GM21515 (cell line): ENCODE data around the gene FAM180A.
"Not testable (repeated sequence)": the region's sequence is repeated elsewhere in the genome, so short reads cannot be mapped to it uniquely, and the experiment has no call there.

Source experiments
- ATAC-seq: cut with Tn5 transposase; IDR thresholded peaks from one replicate; pipeline ENCODE4 v1.9.1; 2021; ENCODE audit not compliant: unreplicated experiment

Gene FAM180A

GRCh38 chr7:135748770-135749169, at the start of gene FAM180A:
TSS of gene FAM180A (minus strand) at chr7:135748813. CDS start at chr7:135748580, 233 bp downstream.
- ATAC-seq = no peak

- ATAC-seq = no peak
Measured at GRCh38 chr7:135798095-135798494, 49.5 kb upstream of the FAM180A start.

GRCh38 chr7:135795846-135796570, 47.4 kb upstream of the FAM180A start:
- ATAC-seq = no peak

- ATAC-seq = no peak
Measured at GRCh38 chr7:135793841-135794240, 45.2 kb upstream of the FAM180A start.

- no peak for ATAC-seq
Measured at GRCh38 chr7:135792866-135793265, 44.3 kb upstream of the FAM180A start.

- no peak for ATAC-seq
Measured at GRCh38 chr7:135792363-135792668, 43.7 kb upstream of the FAM180A start.

GRCh38 chr7:135791543-135792362, 43.1 kb upstream of the FAM180A start:
- ATAC-seq = no peak

- no peak for ATAC-seq
Measured at GRCh38 chr7:135790371-135790977, 41.9 kb upstream of the FAM180A start.

GRCh38 chr7:135789956-135790355, 41.3 kb upstream of the FAM180A start:
- ATAC-seq = no peak

- ATAC-seq = no peak
Measured at GRCh38 chr7:135789431-135789830, 40.8 kb upstream of the FAM180A start.

GRCh38 chr7:135786911-135787310, 38.3 kb upstream of the FAM180A start:
- no peak for ATAC-seq

GRCh38 chr7:135785065-135785464, 36.5 kb upstream of the FAM180A start:
- ATAC-seq = no peak

GRCh38 chr7:135784013-135784412, 35.4 kb upstream of the FAM180A start:
- no peak for ATAC-seq

GRCh38 chr7:135782801-135783200, 34.2 kb upstream of the FAM180A start:
- no peak for ATAC-seq

GRCh38 chr7:135782377-135782776, 33.8 kb upstream of the FAM180A start:
- no peak for ATAC-seq

- no peak for ATAC-seq
Measured at GRCh38 chr7:135777626-135778398, 29.2 kb upstream of the FAM180A start.

GRCh38 chr7:135775915-135776314, 27.3 kb upstream of the FAM180A start:
- ATAC-seq = not testable (repeated sequence)

GRCh38 chr7:135775230-135775629, 26.6 kb upstream of the FAM180A start:
- no peak for ATAC-seq

GRCh38 chr7:135774284-135774683, 25.7 kb upstream of the FAM180A start:
- no peak for ATAC-seq

GRCh38 chr7:135773464-135773863, 24.9 kb upstream of the FAM180A start:
- no peak for ATAC-seq

- no peak for ATAC-seq
Measured at GRCh38 chr7:135772639-135773222, 24.1 kb upstream of the FAM180A start.
